Measurements from ENCODE around the gene ZSWIM4.

The ZSWIM4 gene

GRCh38 chr19:13812544-13812943, 17.3 kb downstream of the ZSWIM4 start:
- Histone ChIP-seq H3K27me3 (ENCODE audit: control insufficient read depth, low read length) (no peaks in the 10 kb centered on the region), H3K4me2 (ENCODE audit: low read length) (no peak overlapping the region), H3K36me3 (ENCODE audit: control insufficient read depth, low read length) (no peaks in the 10 kb centered on the region), H3K9me2 (replicated peaks; ENCODE audit: control insufficient read depth, low read length) (no peaks in the 10 kb centered on the region), H3K4me3 (ENCODE audit: low read length) (no peak overlapping the region), H3K79me2 (ENCODE audit: control insufficient read depth, low read length) (no peaks in the 10 kb centered on the region), H3K27ac (ENCODE audit: low read depth, low read length) (no peak overlapping the region), H3K4me1 (ENCODE audit: control insufficient read depth, low read length) (no peaks in the 10 kb centered on the region), H4K20me1 (ENCODE audit: control insufficient read depth, insufficient read depth, low read depth, low read length) (no peaks in the 10 kb centered on the region), H3F3A (ENCODE audit: control insufficient read depth, insufficient read depth) (no peaks in the 10 kb centered on the region), H3K9me3 (ENCODE audit: control insufficient read depth, insufficient read depth, low read length) (no peaks in the 10 kb centered on the region)
- TF ChIP-seq CTCF (IDR thresholded peaks at IDR 0.05; ENCODE audit: low read depth, low read length, poor library complexity, severe bottlenecking): no peak
- TF ChIP-seq EZH2phosphoT487 (IDR thresholded peaks at IDR 0.05; ENCODE audit: borderline replicate concordance, low read length): no peak

GRCh38 chr19:13813147-13813546, 17.9 kb downstream of the ZSWIM4 start:
- Histone ChIP-seq H3K4me1 (ENCODE audit: control insufficient read depth, low read length) (no peaks in the 10 kb centered on the region), H4K20me1 (ENCODE audit: control insufficient read depth, insufficient read depth, low read depth, low read length) (no peaks in the 10 kb centered on the region), H3K79me2 (ENCODE audit: control insufficient read depth, low read length) (no peaks in the 10 kb centered on the region), H3K4me3 (ENCODE audit: low read length) (no peak overlapping the region), H3K27me3 (ENCODE audit: control insufficient read depth, low read length) (no peaks in the 10 kb centered on the region), H3K36me3 (ENCODE audit: control insufficient read depth, low read length) (no peaks in the 10 kb centered on the region), H3K9me3 (ENCODE audit: control insufficient read depth, insufficient read depth, low read length) (no peaks in the 10 kb centered on the region), H3F3A (ENCODE audit: control insufficient read depth, insufficient read depth) (no peaks in the 10 kb centered on the region), H3K27ac (ENCODE audit: low read depth, low read length) (no peak overlapping the region), H3K4me2 (ENCODE audit: low read length) (no peak overlapping the region), H3K9me2 (replicated peaks; ENCODE audit: control insufficient read depth, low read length) (no peaks in the 10 kb centered on the region)
- TF ChIP-seq EZH2phosphoT487 (IDR thresholded peaks at IDR 0.05; ENCODE audit: borderline replicate concordance, low read length) (no peak), CTCF (IDR thresholded peaks at IDR 0.05; ENCODE audit: low read depth, low read length, poor library complexity, severe bottlenecking) (no peak)

- TF ChIP-seq EZH2phosphoT487 (IDR thresholded peaks at IDR 0.05; ENCODE audit: borderline replicate concordance, low read length): no peak
- TF ChIP-seq CTCF (IDR thresholded peaks at IDR 0.05; ENCODE audit: low read depth, low read length, poor library complexity, severe bottlenecking): no peak
- Histone ChIP-seq H3K36me3 (ENCODE audit: control insufficient read depth, low read length) (no peaks in the 10 kb centered on the region), H3F3A (ENCODE audit: control insufficient read depth, insufficient read depth) (no peaks in the 10 kb centered on the region), H3K27me3 (ENCODE audit: control insufficient read depth, low read length) (no peaks in the 10 kb centered on the region), H3K9me2 (replicated peaks; ENCODE audit: control insufficient read depth, low read length) (no peaks in the 10 kb centered on the region), H4K20me1 (ENCODE audit: control insufficient read depth, insufficient read depth, low read depth, low read length) (no peaks in the 10 kb centered on the region), H3K4me1 (ENCODE audit: control insufficient read depth, low read length) (no peaks in the 10 kb centered on the region), H3K4me2 (ENCODE audit: low read length) (no peak overlapping the region), H3K27ac (ENCODE audit: low read depth, low read length) (no peak overlapping the region), H3K9me3 (ENCODE audit: control insufficient read depth, insufficient read depth, low read length) (no peaks in the 10 kb centered on the region), H3K79me2 (ENCODE audit: control insufficient read depth, low read length) (no peaks in the 10 kb centered on the region), H3K4me3 (ENCODE audit: low read length) (no peak overlapping the region)
Measured at GRCh38 chr19:13814550-13814949, 19.3 kb downstream of the ZSWIM4 start.
